ENCODE measurements around the gene FNDC3A. TPM values are rescaled to one million over a fixed set of nuclear protein-coding genes. Genes with fewer than 3 reads are reported as not detected.

FNDC3A gene
- total RNA-seq, 1 donor from 2014 or later: 51.9 TPM

- no peaks in the 10 kb centered on the region for H3K9me3 Mint-ChIP-seq (ENCODE audit: unreplicated experiment)
- no peaks in the 10 kb centered on the region for H3K36me3 Mint-ChIP-seq (ENCODE audit: unreplicated experiment)
- TF ChIP-seq CTCF (IDR thresholded peaks at IDR 0.05): no peak
- H3K27ac Mint-ChIP-seq (ENCODE audit: unreplicated experiment): no peak overlapping the region
- no peak for DNase-seq (ENCODE audit: extremely low spot score, unreplicated experiment)
- no peak overlapping the region for H3K4me3 Mint-ChIP-seq (ENCODE audit: unreplicated experiment)
- peaks cover 19% of the 10 kb centered on the region for H3K27me3 Mint-ChIP-seq (ENCODE audit: unreplicated experiment)
- peaks cover 13% of the 10 kb centered on the region for H3K4me1 Mint-ChIP-seq (ENCODE audit: unreplicated experiment)
Observed at GRCh38 chr13:48949566-48950500, 25.9 kb upstream of the FNDC3A start.

- TF ChIP-seq CTCF (IDR thresholded peaks at IDR 0.05): no peak
- Mint-ChIP-seq H3K27ac (ENCODE audit: unreplicated experiment) (no peak overlapping the region), H3K4me3 (ENCODE audit: unreplicated experiment) (no peak overlapping the region), H3K27me3 (ENCODE audit: unreplicated experiment) (peaks cover 19% of the 10 kb centered on the region), H3K4me1 (ENCODE audit: unreplicated experiment) (peaks cover 14% of the 10 kb centered on the region), H3K9me3 (ENCODE audit: unreplicated experiment) (no peaks in the 10 kb centered on the region), H3K36me3 (ENCODE audit: unreplicated experiment) (no peaks in the 10 kb centered on the region)
- no peak for DNase-seq (ENCODE audit: extremely low spot score, unreplicated experiment)
Observed at GRCh38 chr13:48950501-48950875, 25.2 kb upstream of the FNDC3A start.

GRCh38 chr13:48954081-48954480 is 21.6 kb upstream of the FNDC3A start:
- peaks cover 26% of the 10 kb centered on the region for H3K27me3 Mint-ChIP-seq (ENCODE audit: unreplicated experiment)
- DNase-seq (ENCODE audit: extremely low spot score, unreplicated experiment): no peak
- peak overlapping the region; percentile 71 for H3K27ac Mint-ChIP-seq (ENCODE audit: unreplicated experiment)
- H3K4me3 Mint-ChIP-seq (ENCODE audit: unreplicated experiment): no peak overlapping the region
- H3K9me3 Mint-ChIP-seq (ENCODE audit: unreplicated experiment): no peaks in the 10 kb centered on the region
- peaks cover 14% of the 10 kb centered on the region for H3K4me1 Mint-ChIP-seq (ENCODE audit: unreplicated experiment)
- no peak for TF ChIP-seq CTCF (IDR thresholded peaks at IDR 0.05)
- no peaks in the 10 kb centered on the region for H3K36me3 Mint-ChIP-seq (ENCODE audit: unreplicated experiment)

GRCh38 chr13:48955536-48955935 is 20.2 kb upstream of the FNDC3A start:
- Mint-ChIP-seq H3K27me3 (ENCODE audit: unreplicated experiment) (peaks cover 25% of the 10 kb centered on the region), H3K9me3 (ENCODE audit: unreplicated experiment) (no peaks in the 10 kb centered on the region), H3K4me3 (ENCODE audit: unreplicated experiment) (no peak overlapping the region), H3K4me1 (ENCODE audit: unreplicated experiment) (peaks cover 14% of the 10 kb centered on the region), H3K36me3 (ENCODE audit: unreplicated experiment) (no peaks in the 10 kb centered on the region), H3K27ac (ENCODE audit: unreplicated experiment) (no peak overlapping the region)
- no peak for TF ChIP-seq CTCF (IDR thresholded peaks at IDR 0.05)
- no peak for DNase-seq (ENCODE audit: extremely low spot score, unreplicated experiment)

GRCh38 chr13:48961379-48961778 is 14.3 kb upstream of the FNDC3A start:
- Mint-ChIP-seq H3K36me3 (ENCODE audit: unreplicated experiment) (no peaks in the 10 kb centered on the region), H3K4me1 (ENCODE audit: unreplicated experiment) (no peaks in the 10 kb centered on the region), H3K9me3 (ENCODE audit: unreplicated experiment) (no peaks in the 10 kb centered on the region), H3K27ac (ENCODE audit: unreplicated experiment) (no peak overlapping the region), H3K4me3 (ENCODE audit: unreplicated experiment) (no peak overlapping the region), H3K27me3 (ENCODE audit: unreplicated experiment) (peaks cover 13% of the 10 kb centered on the region)
- TF ChIP-seq CTCF (IDR thresholded peaks at IDR 0.05): no peak
- DNase-seq (ENCODE audit: extremely low spot score, unreplicated experiment): no peak
